HepG2 (cell line): ENCODE measurements around the gene INSYN2B. TPM values are rescaled to one million over a fixed set of nuclear protein-coding genes. Genes with fewer than 3 reads are reported as not detected.

Experiments used
- BORCS8-MEF2B ChIP-seq: sonication (generic); formaldehyde crosslinking; IDR thresholded peaks from 2 replicates; pipeline ENCODE4 v1.8.0; 2022; ENCODE audit warnings: mild to moderate bottlenecking, missing genetic modification reagents
- KMT2A ChIP-seq: sonication (generic); formaldehyde crosslinking; IDR thresholded peaks from 2 replicates; pipeline ENCODE4 v1.4.0; 2020; ENCODE audit warnings: missing genetic modification reagents
- SP5 ChIP-seq: IDR thresholded peaks from 2 replicates; pipeline ENCODE4 v1.6.1; 2016; ENCODE audit warnings: low read depth, borderline replicate concordance
- ZBTB39 ChIP-seq: sonication (generic); formaldehyde crosslinking; IDR thresholded peaks from 2 replicates; pipeline ENCODE4 v1.5.0; 2020; ENCODE audit warnings: missing genetic modification reagents
- ZFP90 ChIP-seq: sonication (generic); formaldehyde crosslinking; IDR thresholded peaks from 2 replicates; pipeline ENCODE4 v1.8.0; 2022; ENCODE audit warnings: missing genetic modification reagents, mild to moderate bottlenecking, inconsistent platforms, borderline replicate concordance
- ZMAT3 ChIP-seq: sonication (generic); formaldehyde crosslinking; conservative IDR thresholded peaks from 2 replicates; pipeline ENCODE4 v1.7.0; 2021; ENCODE audit warnings: missing genetic modification reagents
- ZNF12 ChIP-seq: sonication (generic); formaldehyde crosslinking; IDR thresholded peaks from 2 replicates; pipeline ENCODE4 v1.5.0; 2020; ENCODE audit warnings: missing genetic modification reagents
- ZNF530 ChIP-seq: sonication (generic); formaldehyde crosslinking; IDR thresholded peaks from 2 replicates; pipeline ENCODE4 v1.5.0; 2020; ENCODE audit warnings: low read depth, mild to moderate bottlenecking, missing genetic modification reagents
- ZNF782 ChIP-seq: sonication (generic); formaldehyde crosslinking; IDR thresholded peaks from 2 replicates; pipeline ENCODE4 v1.4.0; 2020; ENCODE audit warnings: missing genetic modification reagents, mild to moderate bottlenecking, borderline replicate concordance
- polyA plus RNA-seq, 8 experiments: library from polyadenylated mRNA; depleted of rRNA in 3 of 8; stranded (reverse) in 7 of 8; unstranded in 1 of 8; fragments of >200 nt; fragmentation: Illumina TruSeq in 4 of 8; extraction: Trizol in 4 of 8; gene quantifications; 2 replicates each; pipeline versions ENCODE4 v1.2.1 to v1.2.3, GENCODE V29; 2011 to 2016; ENCODE audit warnings: low read depth in 4 of 8, missing spikeins in 1 of 8, mixed read lengths in 1 of 8; ENCODE audit not compliant: insufficient read depth in 1 of 8
- total RNA-seq, 5 experiments: library from RNA; depleted of rRNA; stranded (reverse); fragments of >200 nt; fragmentation: Illumina TruSeq; extraction: Trizol; gene quantifications; 2 replicates each; pipeline ENCODE4 v1.2.3, GENCODE V29; 2016; ENCODE audit warnings: low read depth in 1 of 5
- TF ChIP-seq, protein P1 (sequence below): sonication (generic); formaldehyde crosslinking; IDR thresholded peaks from 2 replicates; pipeline ENCODE4 v1.4.0; 2020; ENCODE audit warnings: missing genetic modification reagents
- TF ChIP-seq, protein P2 (sequence below): sonication (generic); formaldehyde crosslinking; IDR thresholded peaks from 2 replicates; pipeline ENCODE4 v1.5.1; 2020; ENCODE audit warnings: mild to moderate bottlenecking, missing genetic modification reagents, borderline replicate concordance
- TF ChIP-seq, protein P3 (sequence below): sonication (generic); formaldehyde crosslinking; IDR thresholded peaks from 2 replicates; pipeline ENCODE4 v1.8.0; 2022; ENCODE audit warnings: mild to moderate bottlenecking, missing genetic modification reagents

The INSYN2B gene
- total and polyA plus RNA-seq, 2 of the 13 experiments (the other 11 are each of a cell fraction or from before 2014, with no cell fraction given): not detected

GRCh38 chr5:169817031-169817430, 163.3 kb downstream of the INSYN2B start (continued):
- TF ChIP-seq ZBTB39 (CRISPR knock-in tag) (no peak), BORCS8-MEF2B (CRISPR knock-in tag) (no peak), KMT2A (CRISPR knock-in tag) (no peak), SP5 (CRISPR knock-in tag) (no peak), ZMAT3 (no peak), ZNF12 (CRISPR knock-in tag) (no peak), ZNF782 (no peak), ZFP90 (CRISPR knock-in tag) (no peak), ZNF530 (CRISPR knock-in tag) (no peak)
- TF ChIP-seq, protein P1, sequence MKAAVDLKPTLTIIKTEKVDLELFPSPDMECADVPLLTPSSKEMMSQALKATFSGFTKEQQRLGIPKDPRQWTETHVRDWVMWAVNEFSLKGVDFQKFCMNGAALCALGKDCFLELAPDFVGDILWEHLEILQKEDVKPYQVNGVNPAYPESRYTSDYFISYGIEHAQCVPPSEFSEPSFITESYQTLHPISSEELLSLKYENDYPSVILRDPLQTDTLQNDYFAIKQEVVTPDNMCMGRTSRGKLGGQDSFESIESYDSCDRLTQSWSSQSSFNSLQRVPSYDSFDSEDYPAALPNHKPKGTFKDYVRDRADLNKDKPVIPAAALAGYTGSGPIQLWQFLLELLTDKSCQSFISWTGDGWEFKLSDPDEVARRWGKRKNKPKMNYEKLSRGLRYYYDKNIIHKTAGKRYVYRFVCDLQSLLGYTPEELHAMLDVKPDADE (CRISPR knock-in tag): no peak
- TF ChIP-seq, protein P2, sequence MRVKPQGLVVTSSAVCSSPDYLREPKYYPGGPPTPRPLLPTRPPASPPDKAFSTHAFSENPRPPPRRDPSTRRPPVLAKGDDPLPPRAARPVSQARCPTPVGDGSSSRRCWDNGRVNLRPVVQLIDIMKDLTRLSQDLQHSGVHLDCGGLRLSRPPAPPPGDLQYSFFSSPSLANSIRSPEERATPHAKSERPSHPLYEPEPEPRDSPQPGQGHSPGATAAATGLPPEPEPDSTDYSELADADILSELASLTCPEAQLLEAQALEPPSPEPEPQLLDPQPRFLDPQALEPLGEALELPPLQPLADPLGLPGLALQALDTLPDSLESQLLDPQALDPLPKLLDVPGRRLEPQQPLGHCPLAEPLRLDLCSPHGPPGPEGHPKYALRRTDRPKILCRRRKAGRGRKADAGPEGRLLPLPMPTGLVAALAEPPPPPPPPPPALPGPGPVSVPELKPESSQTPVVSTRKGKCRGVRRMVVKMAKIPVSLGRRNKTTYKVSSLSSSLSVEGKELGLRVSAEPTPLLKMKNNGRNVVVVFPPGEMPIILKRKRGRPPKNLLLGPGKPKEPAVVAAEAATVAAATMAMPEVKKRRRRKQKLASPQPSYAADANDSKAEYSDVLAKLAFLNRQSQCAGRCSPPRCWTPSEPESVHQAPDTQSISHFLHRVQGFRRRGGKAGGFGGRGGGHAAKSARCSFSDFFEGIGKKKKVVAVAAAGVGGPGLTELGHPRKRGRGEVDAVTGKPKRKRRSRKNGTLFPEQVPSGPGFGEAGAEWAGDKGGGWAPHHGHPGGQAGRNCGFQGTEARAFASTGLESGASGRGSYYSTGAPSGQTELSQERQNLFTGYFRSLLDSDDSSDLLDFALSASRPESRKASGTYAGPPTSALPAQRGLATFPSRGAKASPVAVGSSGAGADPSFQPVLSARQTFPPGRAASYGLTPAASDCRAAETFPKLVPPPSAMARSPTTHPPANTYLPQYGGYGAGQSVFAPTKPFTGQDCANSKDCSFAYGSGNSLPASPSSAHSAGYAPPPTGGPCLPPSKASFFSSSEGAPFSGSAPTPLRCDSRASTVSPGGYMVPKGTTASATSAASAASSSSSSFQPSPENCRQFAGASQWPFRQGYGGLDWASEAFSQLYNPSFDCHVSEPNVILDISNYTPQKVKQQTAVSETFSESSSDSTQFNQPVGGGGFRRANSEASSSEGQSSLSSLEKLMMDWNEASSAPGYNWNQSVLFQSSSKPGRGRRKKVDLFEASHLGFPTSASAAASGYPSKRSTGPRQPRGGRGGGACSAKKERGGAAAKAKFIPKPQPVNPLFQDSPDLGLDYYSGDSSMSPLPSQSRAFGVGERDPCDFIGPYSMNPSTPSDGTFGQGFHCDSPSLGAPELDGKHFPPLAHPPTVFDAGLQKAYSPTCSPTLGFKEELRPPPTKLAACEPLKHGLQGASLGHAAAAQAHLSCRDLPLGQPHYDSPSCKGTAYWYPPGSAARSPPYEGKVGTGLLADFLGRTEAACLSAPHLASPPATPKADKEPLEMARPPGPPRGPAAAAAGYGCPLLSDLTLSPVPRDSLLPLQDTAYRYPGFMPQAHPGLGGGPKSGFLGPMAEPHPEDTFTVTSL: no peak
- TF ChIP-seq, protein P3, sequence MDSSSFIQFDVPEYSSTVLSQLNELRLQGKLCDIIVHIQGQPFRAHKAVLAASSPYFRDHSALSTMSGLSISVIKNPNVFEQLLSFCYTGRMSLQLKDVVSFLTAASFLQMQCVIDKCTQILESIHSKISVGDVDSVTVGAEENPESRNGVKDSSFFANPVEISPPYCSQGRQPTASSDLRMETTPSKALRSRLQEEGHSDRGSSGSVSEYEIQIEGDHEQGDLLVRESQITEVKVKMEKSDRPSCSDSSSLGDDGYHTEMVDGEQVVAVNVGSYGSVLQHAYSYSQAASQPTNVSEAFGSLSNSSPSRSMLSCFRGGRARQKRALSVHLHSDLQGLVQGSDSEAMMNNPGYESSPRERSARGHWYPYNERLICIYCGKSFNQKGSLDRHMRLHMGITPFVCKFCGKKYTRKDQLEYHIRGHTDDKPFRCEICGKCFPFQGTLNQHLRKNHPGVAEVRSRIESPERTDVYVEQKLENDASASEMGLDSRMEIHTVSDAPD: no peak
